Measurements from ENCODE around the gene OR5K1.

OR5K1 gene

GRCh38 chr3:98518816-98519215 lies 55.8 kb downstream of the OR5K1 start:
- DNase-seq: no peak

GRCh38 chr3:98519351-98519750 lies 56.4 kb downstream of the OR5K1 start:
- no peak for DNase-seq

DNA sequence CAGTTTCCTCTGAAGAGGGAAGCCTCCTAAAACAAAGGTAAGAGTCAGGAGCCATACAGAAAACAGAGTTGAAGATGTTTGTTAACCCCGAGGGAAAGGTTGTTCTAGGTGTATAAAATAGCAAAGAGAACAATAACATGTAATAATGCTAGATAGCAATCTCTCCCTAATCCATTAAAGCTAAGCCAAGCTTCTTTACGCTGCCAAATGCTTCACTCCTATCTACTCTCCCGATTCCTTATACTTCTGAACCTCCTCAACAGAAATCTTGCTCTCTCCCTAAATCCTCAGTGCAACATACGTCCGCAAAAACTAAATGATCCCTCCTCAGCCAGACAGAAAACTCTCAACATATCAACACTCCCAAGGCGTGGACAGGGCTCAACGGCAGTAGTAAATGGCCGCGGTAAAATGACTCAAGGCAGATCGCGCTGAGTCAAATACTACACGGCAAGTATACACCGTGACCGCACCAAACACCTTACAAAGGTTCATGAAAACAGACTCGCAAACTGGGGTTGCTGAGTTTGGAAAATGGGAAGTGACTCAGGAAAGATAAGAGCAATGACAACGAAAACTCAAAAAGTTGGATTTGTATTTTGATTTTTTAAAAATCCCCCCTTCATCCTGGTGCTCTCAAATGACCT lies 59.0 kb downstream of the OR5K1 start:
- DNase-seq: peak; percentile 38 to 49

All from AML-193 (cell line).